GM20000 (cell line): Measurements from ENCODE around the gene CFAP65.

ENCODE experiments used
- DNase-seq: peaks from one replicate; pipeline ENCODE4 v3.0.0; 2012; ENCODE audit warnings: low spot score
- TF ChIP-seq, protein P1 (sequence below): IDR thresholded peaks from 2 replicates; pipeline ENCODE4 v1.5.1; 2012; ENCODE audit warnings: mild to moderate bottlenecking, control low read depth; ENCODE audit errors: extremely low read depth, missing control alignments

Gene CFAP65

GRCh38 chr2:219028996-219029828 is 12.1 kb downstream of the CFAP65 start:
- no peak for DNase-seq
- TF ChIP-seq, protein P1, sequence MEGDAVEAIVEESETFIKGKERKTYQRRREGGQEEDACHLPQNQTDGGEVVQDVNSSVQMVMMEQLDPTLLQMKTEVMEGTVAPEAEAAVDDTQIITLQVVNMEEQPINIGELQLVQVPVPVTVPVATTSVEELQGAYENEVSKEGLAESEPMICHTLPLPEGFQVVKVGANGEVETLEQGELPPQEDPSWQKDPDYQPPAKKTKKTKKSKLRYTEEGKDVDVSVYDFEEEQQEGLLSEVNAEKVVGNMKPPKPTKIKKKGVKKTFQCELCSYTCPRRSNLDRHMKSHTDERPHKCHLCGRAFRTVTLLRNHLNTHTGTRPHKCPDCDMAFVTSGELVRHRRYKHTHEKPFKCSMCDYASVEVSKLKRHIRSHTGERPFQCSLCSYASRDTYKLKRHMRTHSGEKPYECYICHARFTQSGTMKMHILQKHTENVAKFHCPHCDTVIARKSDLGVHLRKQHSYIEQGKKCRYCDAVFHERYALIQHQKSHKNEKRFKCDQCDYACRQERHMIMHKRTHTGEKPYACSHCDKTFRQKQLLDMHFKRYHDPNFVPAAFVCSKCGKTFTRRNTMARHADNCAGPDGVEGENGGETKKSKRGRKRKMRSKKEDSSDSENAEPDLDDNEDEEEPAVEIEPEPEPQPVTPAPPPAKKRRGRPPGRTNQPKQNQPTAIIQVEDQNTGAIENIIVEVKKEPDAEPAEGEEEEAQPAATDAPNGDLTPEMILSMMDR: no peak

DNA sequence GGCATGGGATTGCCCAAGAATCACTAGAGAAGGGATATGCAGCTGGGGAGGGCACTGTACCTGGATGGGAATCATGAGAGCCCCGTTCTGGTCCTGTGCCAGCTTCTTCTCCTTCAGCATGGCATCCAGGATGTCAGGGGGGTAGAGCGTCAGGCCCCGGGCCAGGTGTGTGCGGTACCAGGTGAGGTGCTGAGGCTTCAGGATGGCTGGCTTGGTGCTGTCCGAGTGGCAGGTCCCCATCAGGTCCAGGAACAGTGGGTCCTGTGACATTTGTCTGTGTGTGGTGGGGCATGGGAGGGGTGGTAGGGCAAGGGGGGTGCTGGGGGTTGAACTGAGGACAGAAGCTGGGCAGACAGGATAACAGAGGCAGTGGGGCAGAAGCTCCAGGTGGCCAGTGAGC is 13.2 kb downstream of the CFAP65 start:
- no peak for DNase-seq
- TF ChIP-seq, protein P1: no peak

- TF ChIP-seq, protein P1: no peak
- no peak for DNase-seq
Observed at GRCh38 chr2:219027511-219028055, 13.7 kb downstream of the CFAP65 start.

- no peak for DNase-seq
- TF ChIP-seq, protein P1: no peak
Observed at GRCh38 chr2:219026946-219027345, 14.4 kb downstream of the CFAP65 start.

DNA sequence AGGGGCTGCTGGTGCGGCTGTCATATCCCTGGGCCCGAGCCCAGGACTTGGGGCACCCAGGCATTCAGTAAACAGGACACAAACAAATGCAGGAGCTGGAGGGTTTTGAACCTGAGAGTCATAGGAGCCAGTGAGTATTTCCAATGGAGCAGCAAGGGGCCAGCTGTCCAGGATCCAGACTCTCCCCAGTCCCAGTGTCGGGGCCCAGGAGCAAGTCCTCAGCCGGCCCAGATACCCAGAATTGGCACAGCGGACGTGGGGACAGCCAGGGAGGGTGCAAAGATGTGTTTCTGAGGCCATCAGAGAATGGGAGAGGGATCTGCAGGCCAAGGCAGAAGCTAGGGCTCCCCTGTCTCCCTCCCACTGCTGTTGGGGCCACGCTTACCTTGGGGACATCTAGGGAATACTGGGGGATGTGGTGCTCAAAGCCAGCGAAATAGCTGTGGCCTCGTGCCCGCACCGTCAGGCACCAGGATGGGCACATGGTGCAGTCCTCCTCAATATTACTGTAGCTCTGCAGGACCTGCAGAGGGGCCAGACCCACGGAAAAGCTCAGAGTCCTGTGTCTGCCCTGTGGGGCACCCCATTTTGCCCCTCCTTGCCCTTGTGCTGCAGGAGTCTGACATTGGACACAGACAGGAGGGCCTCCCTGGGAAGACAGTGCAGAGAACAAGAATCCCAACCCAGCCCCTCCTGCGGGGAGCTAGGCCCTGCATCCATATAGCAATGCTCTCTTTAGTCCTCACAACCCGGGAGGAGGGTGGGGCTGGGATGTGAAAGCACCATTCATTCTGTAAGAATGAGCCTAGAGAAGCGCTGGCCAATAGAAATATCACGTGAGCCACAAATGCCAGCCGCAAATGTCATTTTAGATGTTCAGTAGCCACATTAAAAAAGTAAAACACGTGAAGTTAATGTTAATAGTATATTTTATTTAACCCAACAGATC is 15.4 kb downstream of the CFAP65 start:
- no peak for DNase-seq
- TF ChIP-seq, protein P1: no peak

DNA sequence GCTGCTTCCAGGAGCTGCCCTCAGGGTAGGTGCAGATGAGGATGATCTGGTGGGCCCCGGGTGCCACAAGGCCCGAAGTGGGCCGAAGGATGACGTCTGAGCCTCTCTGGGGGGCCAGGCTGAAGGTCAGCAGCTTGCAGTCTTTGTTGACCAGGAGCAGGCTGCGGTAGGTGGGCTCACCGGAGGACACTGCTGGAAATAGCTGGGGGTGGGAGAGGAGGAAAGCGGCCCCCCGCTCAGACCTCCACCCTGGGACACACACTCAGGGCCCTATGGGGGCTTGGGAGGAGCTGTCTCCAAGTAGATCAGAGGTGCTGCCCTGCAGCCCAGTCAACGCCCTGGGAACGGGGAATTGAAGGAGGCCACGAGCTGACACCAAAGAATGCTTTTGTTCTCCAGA is 17.3 kb downstream of the CFAP65 start:
- no peak for DNase-seq

More for the DNA sequence above, 17.3 kb downstream of the CFAP65 start:
- TF ChIP-seq, protein P1: no peak
